Type B pancreatic cell (in vitro differentiated cells): ENCODE results near the gene CDK17. TPM values are rescaled to one million over a fixed set of nuclear protein-coding genes. Genes with fewer than 3 reads are reported as not detected.

Experiments
- DNase-seq: peaks from one replicate; pipeline ENCODE4 v3.0.0; 2021; ENCODE audit warnings: mixed read lengths; ENCODE audit not compliant: unreplicated experiment; ENCODE audit errors: extremely low spot score
- H3K27ac Mint-ChIP-seq: 2 replicates; pipeline ENCODE4 v1.8.0; 2021; ENCODE audit warnings: mild to moderate bottlenecking, mixed read lengths
- H3K27me3 Mint-ChIP-seq: 2 replicates; pipeline ENCODE4 v1.8.0; 2021; ENCODE audit warnings: mixed read lengths
- H3K36me3 Mint-ChIP-seq: 2 replicates; pipeline ENCODE4 v1.8.0; 2021; ENCODE audit warnings: mixed read lengths
- H3K4me1 Mint-ChIP-seq: one replicate; pipeline ENCODE4 v1.8.0; 2021; ENCODE audit warnings: mixed read lengths; ENCODE audit not compliant: unreplicated experiment
- H3K4me3 Mint-ChIP-seq: 2 replicates; pipeline ENCODE4 v1.8.0; 2021; ENCODE audit warnings: mild to moderate bottlenecking, mixed read lengths
- H3K9me3 Mint-ChIP-seq: 2 replicates; pipeline ENCODE4 v1.8.0; 2021; ENCODE audit warnings: mixed read lengths
- CTCF ChIP-seq: fragments of 200-600 bp; sonication (generic); conservative IDR thresholded peaks from 2 replicates; pipeline ENCODE4 v1.5.0; 2021; ENCODE audit warnings: antibody characterized with exemption, mild to moderate bottlenecking
- total RNA-seq: library from RNA; stranded (reverse); gene quantifications from 2 replicates; pipeline ENCODE4 v1.2.1, GENCODE V29; 2021; ENCODE audit warnings: low replicate concordance

CDK17 gene
- total RNA-seq, 1 donor from 2014 or later = 25.2 TPM

DNA sequence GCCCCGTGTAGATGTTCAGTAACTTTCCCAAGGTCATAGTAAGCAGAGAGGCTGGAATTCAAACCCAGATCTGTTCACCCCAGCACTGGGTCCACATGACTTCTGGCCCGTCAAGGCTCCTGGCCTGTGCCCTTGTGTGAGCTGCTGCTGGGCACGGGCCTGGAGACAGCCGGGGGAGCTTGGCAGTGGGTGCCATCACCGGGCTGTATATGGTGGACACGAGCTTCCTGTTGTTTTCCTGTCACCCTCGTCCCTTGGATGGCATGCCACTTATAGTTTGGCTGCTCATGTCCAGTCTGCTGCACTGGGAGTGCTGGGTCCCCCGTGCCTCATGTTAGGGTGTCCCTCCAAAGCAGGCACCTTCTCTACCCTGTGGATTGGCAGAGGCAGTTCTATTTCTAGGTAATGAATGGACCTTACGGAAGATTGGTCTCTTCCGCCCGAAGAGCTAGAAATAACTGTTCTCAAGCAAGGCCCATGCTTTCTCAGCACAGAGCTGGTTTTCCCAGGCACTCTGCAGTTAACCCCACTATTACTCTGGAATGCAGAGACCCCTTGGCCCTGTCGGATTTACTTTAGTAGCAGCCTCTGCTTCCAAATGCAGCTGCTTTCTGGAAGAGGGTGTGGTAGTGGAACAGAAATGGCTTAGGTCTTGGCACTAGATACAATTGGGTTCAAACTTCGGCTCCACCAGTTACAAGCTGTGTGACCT is 161.7 kb downstream of the CDK17 start:
- H3K4me1 Mint-ChIP-seq = peaks cover 31% of the 10 kb centered on the region
- H3K9me3 Mint-ChIP-seq = no peaks in the 10 kb centered on the region

DNA sequence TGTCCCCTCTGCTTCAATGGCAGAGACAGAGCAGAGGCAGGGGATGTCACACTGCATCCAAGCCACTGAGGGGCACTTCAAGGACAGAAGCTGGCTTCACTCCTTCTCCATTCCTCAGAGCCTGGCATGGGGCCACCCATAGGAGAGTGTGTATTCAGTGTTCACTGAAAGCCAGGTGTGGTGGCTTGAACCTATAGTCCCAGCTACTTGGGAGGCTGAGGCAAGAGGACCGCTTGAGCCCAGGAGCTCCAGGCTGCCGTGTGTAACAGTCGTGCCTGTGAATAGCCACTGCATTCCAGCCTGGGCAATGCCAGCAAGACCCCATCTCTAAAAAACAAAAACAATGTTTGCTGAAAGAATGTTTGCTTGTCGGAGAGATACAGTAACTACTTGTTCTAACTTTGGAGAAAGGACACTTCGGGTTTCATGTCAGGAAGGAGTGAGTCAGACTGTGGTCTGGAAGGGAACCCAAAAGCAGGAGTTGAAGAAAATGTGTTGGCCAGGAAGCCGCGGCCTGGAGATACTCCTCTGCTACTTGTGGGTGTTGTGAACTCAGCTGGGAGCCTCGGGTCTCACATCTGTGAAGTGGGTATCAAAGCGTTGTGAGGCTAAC is 162.7 kb downstream of the CDK17 start:
- Mint-ChIP-seq H3K9me3 (no peaks in the 10 kb centered on the region), H3K27me3 (no peaks in the 10 kb centered on the region), H3K4me3 (no peak overlapping the region), H3K36me3 (peaks cover 4% of the 10 kb centered on the region), H3K4me1 (peaks cover 23% of the 10 kb centered on the region), H3K27ac (no peak overlapping the region)
- no peak for TF ChIP-seq CTCF
- DNase-seq = no peak

More for the DNA sequence above, 161.7 kb downstream of the CDK17 start:
- peaks cover 10% of the 10 kb centered on the region for H3K36me3 Mint-ChIP-seq
- TF ChIP-seq CTCF = no peak
- DNase-seq = no peak
- no peak overlapping the region for H3K4me3 Mint-ChIP-seq
- H3K27me3 Mint-ChIP-seq = no peaks in the 10 kb centered on the region
- no peak overlapping the region for H3K27ac Mint-ChIP-seq

- Mint-ChIP-seq H3K4me3 (no peak overlapping the region), H3K4me1 (peaks cover 22% of the 10 kb centered on the region), H3K27ac (no peak overlapping the region), H3K9me3 (no peaks in the 10 kb centered on the region), H3K36me3 (peaks cover 4% of the 10 kb centered on the region), H3K27me3 (no peaks in the 10 kb centered on the region)
- DNase-seq = no peak
- no peak for TF ChIP-seq CTCF
These were observed 163.2 kb downstream of the CDK17 start for GRCh38 chr12:96237035-96237434.

DNA sequence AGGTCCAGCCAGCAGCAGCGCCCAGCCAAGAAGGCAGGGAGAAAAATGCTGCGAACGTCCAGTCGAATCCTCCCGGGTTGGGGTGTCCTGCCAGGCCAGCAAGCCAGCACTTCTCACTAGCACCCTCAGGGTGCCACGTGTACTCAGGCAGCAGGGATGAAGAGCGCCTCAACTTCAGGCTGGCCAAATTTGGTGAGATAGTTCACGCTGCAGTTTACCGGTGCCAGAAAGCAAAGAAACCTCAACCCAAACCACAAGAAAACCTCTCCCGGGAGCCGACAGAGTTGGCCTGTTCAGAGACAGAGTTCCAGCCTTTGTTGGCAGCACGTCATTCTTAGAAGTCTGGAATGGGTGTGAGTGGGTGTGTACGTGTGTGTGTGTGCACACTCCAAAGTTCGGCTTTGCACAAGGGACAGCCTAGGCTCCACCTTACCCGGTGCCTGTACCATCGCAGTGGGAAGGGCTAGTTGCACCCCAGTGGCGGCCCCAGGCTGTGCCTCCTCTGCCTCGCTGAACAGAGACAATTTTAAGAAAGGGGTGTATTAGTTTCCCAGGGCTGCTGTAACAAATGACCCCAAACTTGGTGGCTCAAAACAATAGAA is 163.9 kb downstream of the CDK17 start:
- DNase-seq = no peak
- Mint-ChIP-seq H3K9me3 (no peaks in the 10 kb centered on the region), H3K36me3 (peaks cover 4% of the 10 kb centered on the region), H3K4me1 (peaks cover 22% of the 10 kb centered on the region), H3K4me3 (no peak overlapping the region), H3K27me3 (no peaks in the 10 kb centered on the region), H3K27ac (no peak overlapping the region)
- no peak for TF ChIP-seq CTCF

GRCh38 chr12:96235484-96235826 is 164.8 kb downstream of the CDK17 start:
- no peak overlapping the region for H3K4me3 Mint-ChIP-seq
- no peak for DNase-seq
- no peak overlapping the region for H3K27ac Mint-ChIP-seq
- H3K4me1 Mint-ChIP-seq = peaks cover 17% of the 10 kb centered on the region
- H3K9me3 Mint-ChIP-seq = no peaks in the 10 kb centered on the region
- H3K27me3 Mint-ChIP-seq = no peaks in the 10 kb centered on the region
- TF ChIP-seq CTCF = no peak
- peaks cover 4% of the 10 kb centered on the region for H3K36me3 Mint-ChIP-seq
